Upper lobe of right lung (tissue), 1 donor: ENCODE data around the gene SLC10A7. TPM values are rescaled to one million over a fixed set of nuclear protein-coding genes. Genes with fewer than 3 reads are reported as not detected.

Source experiments
- ATAC-seq: fragments of 200-7000 bp; cut with Tn5 transposase; one replicate; pipeline ENCODE4 v1.9.1; 2020; ENCODE audit warnings: mild to moderate bottlenecking, moderate library complexity
- DNase-seq: peaks from one replicate; pipeline ENCODE4 v3.0.0-alpha.2; 2020
- H3K27ac ChIP-seq: fragments of 200-600 bp; one replicate; pipeline ENCODE4 v1.8.0; 2022
- H3K27me3 ChIP-seq: fragments of 200-600 bp; one replicate; pipeline ENCODE4 v1.8.0; 2022; ENCODE audit warnings: mild to moderate bottlenecking
- H3K36me3 ChIP-seq: fragments of 200-600 bp; one replicate; pipeline ENCODE4 v1.8.0; 2022
- H3K4me1 ChIP-seq: fragments of 200-600 bp; one replicate; pipeline ENCODE4 v1.8.0; 2022
- H3K4me3 ChIP-seq: fragments of 200-600 bp; one replicate; pipeline ENCODE4 v1.8.0; 2022; ENCODE audit warnings: mild to moderate bottlenecking
- H3K9me3 ChIP-seq: fragments of 200-600 bp; one replicate; pipeline ENCODE4 v1.8.0; 2022
- CTCF ChIP-seq: fragments of 200-600 bp; IDR thresholded peaks from one replicate; pipeline ENCODE4 v1.8.0; 2022; ENCODE audit warnings: antibody characterized with exemption
- intact Hi-C: fragments of 100-400 bp; cut with DNase I; formaldehyde crosslinking; loops from one replicate; pipeline ENCODE4 v1.11.0; 2022
- total RNA-seq: library from RNA; stranded (reverse); fragmentation: NEBNext Ultra II Directional; extraction: Animal tissue kit (Norgen Biotek cat#: 25700); gene quantifications from one replicate; pipeline ENCODE4 v1.2.1, GENCODE V29; 2021
- donor health status: DM: no; HTN: yes; CAD: no; lungs with severe emphysema.

Gene SLC10A7
- total RNA-seq, 1 donor from 2014 or later: 19.3 TPM

DNA sequence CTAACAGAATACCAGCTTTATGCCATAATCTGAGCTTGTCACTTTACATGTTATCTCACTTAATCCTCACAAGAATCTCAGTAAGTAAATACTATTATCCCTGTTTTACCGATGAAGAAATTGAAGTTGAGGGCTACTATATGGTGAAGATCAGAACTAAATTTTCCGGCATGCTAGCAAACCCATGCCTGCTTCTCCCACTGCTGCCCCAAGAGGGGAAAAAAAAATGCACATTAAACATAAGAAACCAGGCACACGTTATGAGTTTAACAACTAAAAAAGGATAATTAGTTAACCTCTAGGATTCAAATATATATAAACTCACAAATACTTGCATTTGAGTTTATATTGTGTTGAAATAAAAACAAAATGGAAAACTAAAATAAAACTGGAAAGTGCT lies 10.8 kb downstream of the SLC10A7 start:
- no peak for TF ChIP-seq CTCF
- Histone ChIP-seq H3K4me1 (no peaks in the 10 kb centered on the region), H3K36me3 (peaks cover 15% of the 10 kb centered on the region), H3K27ac (no peak overlapping the region), H3K27me3 (no peaks in the 10 kb centered on the region), H3K4me3 (no peak overlapping the region), H3K9me3 (no peaks in the 10 kb centered on the region)
- no peak for DNase-seq
- intact Hi-C loops: no loop called here
- ATAC-seq: no peak

DNA sequence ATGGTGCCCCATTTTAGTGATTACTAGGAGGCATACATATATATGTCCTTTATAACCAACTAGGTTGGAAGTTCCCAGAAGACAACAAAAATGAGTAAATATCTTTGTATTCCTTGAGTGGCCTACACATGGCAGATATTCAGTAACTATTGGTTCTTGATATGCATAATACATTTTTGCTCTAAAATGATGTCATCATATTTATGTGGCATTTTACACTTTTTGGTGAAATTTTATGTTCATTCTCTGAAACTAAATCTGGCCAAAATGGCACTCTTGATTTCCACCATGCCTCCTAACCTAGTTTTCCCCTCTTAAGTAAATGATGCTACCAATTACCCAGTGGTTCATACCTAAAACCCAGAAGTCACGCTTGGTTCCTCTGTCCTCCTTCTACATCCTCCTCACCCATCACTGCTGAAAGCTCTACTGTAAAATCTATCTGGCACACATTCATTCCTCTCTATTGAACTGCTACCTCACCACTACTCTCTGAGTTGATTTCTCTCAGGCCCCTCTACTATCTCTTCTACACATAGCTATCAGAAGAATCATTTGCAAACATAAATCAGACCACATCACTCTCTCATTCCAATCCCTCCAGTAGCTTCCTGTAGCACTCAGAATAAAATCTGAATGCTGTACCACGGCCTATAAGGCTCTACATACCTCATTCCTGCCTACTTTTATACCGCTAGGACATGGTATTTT lies 13.4 kb downstream of the SLC10A7 start:
- Histone ChIP-seq H3K36me3 (peaks cover 5% of the 10 kb centered on the region), H3K27ac (no peak overlapping the region), H3K9me3 (no peaks in the 10 kb centered on the region), H3K4me3 (no peak overlapping the region), H3K4me1 (no peaks in the 10 kb centered on the region), H3K27me3 (no peaks in the 10 kb centered on the region)
- TF ChIP-seq CTCF: no peak
- DNase-seq: no peak
- intact Hi-C loops: no loop called here
- ATAC-seq: no peak

- no peak for ATAC-seq
- no peaks in the 10 kb centered on the region for H3K27me3 ChIP-seq
- H3K27ac ChIP-seq: no peak overlapping the region
- H3K4me3 ChIP-seq: no peak overlapping the region
- H3K4me1 ChIP-seq: no peaks in the 10 kb centered on the region
- intact Hi-C loops: no loop called here
- no peak for DNase-seq
- no peak for TF ChIP-seq CTCF
- no peaks in the 10 kb centered on the region for H3K9me3 ChIP-seq
- peaks cover 7% of the 10 kb centered on the region for H3K36me3 ChIP-seq
Observed at GRCh38 chr4:146507632-146508031, 14.1 kb downstream of the SLC10A7 start.

- no peak for ATAC-seq
- H3K27ac ChIP-seq: no peak overlapping the region
Observed at GRCh38 chr4:146506272-146506671, 15.5 kb downstream of the SLC10A7 start.

DNA sequence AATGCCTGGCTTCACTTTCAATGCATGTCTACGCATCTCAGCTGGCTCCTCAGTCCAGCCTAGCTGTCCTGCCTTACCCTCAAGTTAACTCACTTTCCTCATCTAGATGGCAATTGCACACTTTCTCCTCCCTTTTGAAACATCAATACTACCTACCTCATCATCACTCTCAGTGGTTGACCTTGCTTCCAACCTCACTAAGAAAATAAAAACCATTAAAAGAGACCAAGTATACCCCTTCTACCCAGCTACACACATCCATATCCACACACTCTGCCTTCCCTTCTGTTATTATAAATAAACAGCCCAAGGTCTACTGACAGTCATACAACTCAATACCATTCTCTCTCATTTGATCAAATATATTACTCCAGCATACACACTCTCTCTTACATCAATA lies 21.5 kb downstream of the SLC10A7 start:
- DNase-seq: no peak
- intact Hi-C loops: no loop called here

More at GRCh38 chr4:146506272-146506671, 15.5 kb downstream of the SLC10A7 start:
- no peaks in the 10 kb centered on the region for H3K4me1 ChIP-seq
- no peaks in the 10 kb centered on the region for H3K27me3 ChIP-seq
- no peak for TF ChIP-seq CTCF
- peaks cover 12% of the 10 kb centered on the region for H3K36me3 ChIP-seq
- DNase-seq: no peak
- no peak overlapping the region for H3K4me3 ChIP-seq
- no peaks in the 10 kb centered on the region for H3K9me3 ChIP-seq
- intact Hi-C loops: no loop called here

More for the DNA sequence above, 21.5 kb downstream of the SLC10A7 start:
- H3K27ac ChIP-seq: no peak overlapping the region
- no peaks in the 10 kb centered on the region for H3K27me3 ChIP-seq
- no peak for ATAC-seq
- no peaks in the 10 kb centered on the region for H3K9me3 ChIP-seq
- H3K36me3 ChIP-seq: peaks cover 13% of the 10 kb centered on the region
- TF ChIP-seq CTCF: no peak
- H3K4me1 ChIP-seq: no peaks in the 10 kb centered on the region
- no peak overlapping the region for H3K4me3 ChIP-seq
